PC-9 (cell line): ENCODE measurements around the gene DIRAS1. TPM values are rescaled to one million over a fixed set of nuclear protein-coding genes. Genes with fewer than 3 reads are reported as not detected.
A peak's percentile ranks its signal among the peaks of the same experiment; 100 is the strongest.

ENCODE experiments used
- BruUV-seq: library from RNA; stranded (reverse); fragments of 400-500 nt; replicated peaks from 2 replicates; lab custom pipeline; 2021; lab: Mats Ljungman, UMichigan
- CTCF ChIA-PET: fragments of 300-600 bp; sonication (Branson Sonifier 250); formaldehyde crosslinking; loops from one replicate; lab custom pipeline; 2022; ENCODE audit warnings: antibody characterized with exemption; lab: Charles Lee
- POLR2A ChIA-PET: fragments of 300-600 bp; sonication (Branson Sonifier 250); formaldehyde crosslinking; loops from one replicate; lab custom pipeline; 2022; ENCODE audit warnings: antibody characterized with exemption; ENCODE audit not compliant: unreplicated experiment; lab: Charles Lee
- DNase-seq, 2 experiments: peaks; one replicate each; pipeline versions ENCODE4 v3.0.0 to v3.0.0-alpha.2; 2015 to 2022; ENCODE audit warnings: mixed read lengths in 1 of 2
- H2AFZ ChIP-seq: fragments of 200-600 bp; sonication (generic); 2 replicates; pipeline ENCODE4 v1.8.1; 2017; ENCODE audit warnings: antibody characterized with exemption
- H3F3A ChIP-seq: fragments of 200-600 bp; sonication (generic); 2 replicates; pipeline ENCODE4 v1.8.1; 2017; ENCODE audit warnings: antibody characterized with exemption, mild to moderate bottlenecking, low read depth; ENCODE audit not compliant: insufficient read depth
- H3K27ac ChIP-seq: fragments of 200-600 bp; sonication (generic); 2 replicates; pipeline ENCODE4 v1.6.1; 2016; ENCODE audit warnings: mixed run types
- H3K27me3 ChIP-seq: fragments of 200-600 bp; sonication (generic); 2 replicates; pipeline ENCODE4 v1.6.1; 2016; ENCODE audit warnings: low read depth, mixed run types; ENCODE audit not compliant: insufficient read depth
- H3K36me3 ChIP-seq: fragments of 200-600 bp; sonication (generic); 2 replicates; pipeline ENCODE4 v1.6.1; 2016; ENCODE audit warnings: low read depth, mixed run types
- H3K4me1 ChIP-seq: fragments of 200-600 bp; sonication (generic); replicated peaks from 2 replicates; pipeline ENCODE4 v1.6.1; 2016; ENCODE audit warnings: mixed run types; ENCODE audit not compliant: insufficient read depth
- H3K4me2 ChIP-seq: fragments of 200-600 bp; sonication (generic); 2 replicates; pipeline ENCODE4 v1.6.1; 2017; ENCODE audit warnings: mixed run types
- H3K4me3 ChIP-seq: fragments of 200-600 bp; sonication (generic); 2 replicates; pipeline ENCODE4 v1.6.1; 2016; ENCODE audit warnings: mixed run types
- H3K79me2 ChIP-seq: fragments of 200-600 bp; sonication (generic); 2 replicates; pipeline ENCODE4 v1.6.1; 2017; ENCODE audit warnings: low read depth, mixed run types
- H3K9me2 ChIP-seq: fragments of 200-600 bp; sonication (generic); 2 replicates; pipeline ENCODE4 v1.8.1; 2017; ENCODE audit warnings: mild to moderate bottlenecking; ENCODE audit not compliant: insufficient read depth
- H3K9me3 ChIP-seq: fragments of 200-600 bp; sonication (generic); 2 replicates; pipeline ENCODE4 v1.8.1; 2016; ENCODE audit warnings: low read depth; ENCODE audit not compliant: insufficient read depth
- H4K20me1 ChIP-seq: fragments of 200-600 bp; sonication (generic); 2 replicates; pipeline ENCODE4 v1.8.1; 2017; ENCODE audit not compliant: insufficient read depth
- EZH2 ChIP-seq: fragments of 200-600 bp; sonication (generic); IDR thresholded peaks from 2 replicates; pipeline ENCODE4 v1.8.0; 2017; ENCODE audit warnings: antibody characterized with exemption, low read depth
- intact Hi-C: fragments of 100-400 bp; cut with micrococcal nuclease; formaldehyde crosslinking; loops from one replicate; pipeline ENCODE4 v1.10.0; 2022; ENCODE audit not compliant: unreplicated experiment
- total RNA-seq: library from RNA; stranded (reverse); gene quantifications from 2 replicates; pipeline ENCODE4 v1.2.3, GENCODE V29; 2021
- TF ChIP-seq, protein P1 (sequence below): fragments of 200-600 bp; sonication (generic); conservative IDR thresholded peaks from 2 replicates; pipeline ENCODE4 v1.6.1; 2017; ENCODE audit warnings: mixed run types, antibody characterized with exemption, mild to moderate bottlenecking, moderate library complexity

The DIRAS1 gene
- total RNA-seq, 1 experiment from 2014 or later, result 0.57 TPM

DNA sequence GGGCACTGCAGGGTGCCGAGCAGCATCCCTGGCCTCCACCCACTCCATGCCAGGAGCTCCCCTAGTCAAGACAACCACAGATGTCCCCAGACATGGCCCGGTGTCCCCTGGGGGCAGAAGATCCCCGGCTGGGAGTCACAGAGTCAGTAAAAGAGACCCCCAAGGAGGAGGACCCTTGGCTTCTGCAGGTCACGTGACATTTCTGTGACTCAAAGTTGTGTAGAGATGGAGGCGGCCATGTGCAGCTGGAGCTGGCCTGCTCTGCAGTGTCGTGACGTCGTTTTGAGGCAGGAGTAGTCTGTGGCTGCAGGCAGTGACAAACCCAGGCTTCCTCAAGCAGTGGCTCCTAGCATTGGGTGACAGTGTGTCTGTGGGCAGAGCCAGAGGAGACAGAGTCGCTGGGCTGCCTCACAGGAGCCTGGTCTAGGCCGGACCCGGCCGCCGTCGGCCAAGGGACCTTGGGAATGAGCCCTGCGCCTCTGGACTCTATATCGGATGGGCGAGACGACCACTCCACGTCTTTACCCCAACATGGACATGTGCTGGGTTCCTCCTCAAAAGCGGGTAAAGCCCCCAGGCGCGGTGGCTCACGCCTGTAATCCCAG lies 7.7 kb upstream of the DIRAS1 start:
- no peaks in the 10 kb centered on the region for H3K9me3 ChIP-seq
- H3K79me2 ChIP-seq, result no peaks in the 10 kb centered on the region
- H3K27ac ChIP-seq, result no peak overlapping the region
- no peaks in the 10 kb centered on the region for H4K20me1 ChIP-seq
- BruUV-seq, result no TSS peak
- H3K4me2 ChIP-seq, result no peak overlapping the region
- H3F3A ChIP-seq, result peaks cover 8% of the 10 kb centered on the region; the same call in 1 of the 2 replicates
- peaks cover 18% of the 10 kb centered on the region; the same call in 1 of the 2 replicates for H3K4me1 ChIP-seq
- no peaks in the 10 kb centered on the region for H3K27me3 ChIP-seq
- H2AFZ ChIP-seq, result no peak overlapping the region
- no peak for DNase-seq
- TF ChIP-seq, protein P1, sequence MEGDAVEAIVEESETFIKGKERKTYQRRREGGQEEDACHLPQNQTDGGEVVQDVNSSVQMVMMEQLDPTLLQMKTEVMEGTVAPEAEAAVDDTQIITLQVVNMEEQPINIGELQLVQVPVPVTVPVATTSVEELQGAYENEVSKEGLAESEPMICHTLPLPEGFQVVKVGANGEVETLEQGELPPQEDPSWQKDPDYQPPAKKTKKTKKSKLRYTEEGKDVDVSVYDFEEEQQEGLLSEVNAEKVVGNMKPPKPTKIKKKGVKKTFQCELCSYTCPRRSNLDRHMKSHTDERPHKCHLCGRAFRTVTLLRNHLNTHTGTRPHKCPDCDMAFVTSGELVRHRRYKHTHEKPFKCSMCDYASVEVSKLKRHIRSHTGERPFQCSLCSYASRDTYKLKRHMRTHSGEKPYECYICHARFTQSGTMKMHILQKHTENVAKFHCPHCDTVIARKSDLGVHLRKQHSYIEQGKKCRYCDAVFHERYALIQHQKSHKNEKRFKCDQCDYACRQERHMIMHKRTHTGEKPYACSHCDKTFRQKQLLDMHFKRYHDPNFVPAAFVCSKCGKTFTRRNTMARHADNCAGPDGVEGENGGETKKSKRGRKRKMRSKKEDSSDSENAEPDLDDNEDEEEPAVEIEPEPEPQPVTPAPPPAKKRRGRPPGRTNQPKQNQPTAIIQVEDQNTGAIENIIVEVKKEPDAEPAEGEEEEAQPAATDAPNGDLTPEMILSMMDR, result no peak
- TF ChIP-seq EZH2, result no peak
- no peaks in the 10 kb centered on the region for H3K36me3 ChIP-seq
- POLR2A ChIA-PET, result no interaction called here
- H3K9me2 ChIP-seq, result no peaks in the 10 kb centered on the region
- CTCF ChIA-PET, result no interaction called here
- intact Hi-C loops, result no loop called here
- H3K4me3 ChIP-seq, result no peak overlapping the region

DNA sequence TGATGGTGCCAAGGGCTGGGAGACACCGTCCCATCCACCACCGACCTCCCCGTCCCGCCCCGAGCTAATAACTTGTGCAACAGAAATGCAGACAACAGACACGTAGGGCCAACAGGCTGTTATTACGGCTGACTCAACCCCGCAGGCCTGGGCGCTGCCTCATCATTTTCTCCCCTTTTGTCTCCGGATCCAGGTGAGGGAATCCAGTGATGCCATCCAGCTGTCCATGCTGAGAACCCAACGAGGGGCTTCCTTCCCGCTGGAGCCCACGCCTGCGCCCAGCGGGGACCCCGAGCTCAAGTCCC lies 6.4 kb upstream of the DIRAS1 start:
- H3K36me3 ChIP-seq, result no peaks in the 10 kb centered on the region
- no peaks in the 10 kb centered on the region for H3K27me3 ChIP-seq
- H3K4me1 ChIP-seq, result peaks cover 25% of the 10 kb centered on the region; the same call in 1 of the 2 replicates
- H2AFZ ChIP-seq, result no peak overlapping the region
- POLR2A ChIA-PET, result no interaction called here
- H3K4me3 ChIP-seq, result peak overlapping the region; percentile 35; the same call in 1 of the 2 replicates
- CTCF ChIA-PET, result no interaction called here
- H3K4me2 ChIP-seq, result peak overlapping the region; percentile 68
- H3K79me2 ChIP-seq, result no peaks in the 10 kb centered on the region
- BruUV-seq, result no TSS peak
- intact Hi-C loops, result no loop called here
- H3K9me3 ChIP-seq, result no peaks in the 10 kb centered on the region
- no peak overlapping the region for H3K27ac ChIP-seq
- TF ChIP-seq, protein P1, result no peak
- no peak for TF ChIP-seq EZH2
- peak; percentile 19 to 40 for DNase-seq
- H4K20me1 ChIP-seq, result no peaks in the 10 kb centered on the region
- peaks cover 8% of the 10 kb centered on the region; the same call in 1 of the 2 replicates for H3F3A ChIP-seq
- no peaks in the 10 kb centered on the region for H3K9me2 ChIP-seq

DNA sequence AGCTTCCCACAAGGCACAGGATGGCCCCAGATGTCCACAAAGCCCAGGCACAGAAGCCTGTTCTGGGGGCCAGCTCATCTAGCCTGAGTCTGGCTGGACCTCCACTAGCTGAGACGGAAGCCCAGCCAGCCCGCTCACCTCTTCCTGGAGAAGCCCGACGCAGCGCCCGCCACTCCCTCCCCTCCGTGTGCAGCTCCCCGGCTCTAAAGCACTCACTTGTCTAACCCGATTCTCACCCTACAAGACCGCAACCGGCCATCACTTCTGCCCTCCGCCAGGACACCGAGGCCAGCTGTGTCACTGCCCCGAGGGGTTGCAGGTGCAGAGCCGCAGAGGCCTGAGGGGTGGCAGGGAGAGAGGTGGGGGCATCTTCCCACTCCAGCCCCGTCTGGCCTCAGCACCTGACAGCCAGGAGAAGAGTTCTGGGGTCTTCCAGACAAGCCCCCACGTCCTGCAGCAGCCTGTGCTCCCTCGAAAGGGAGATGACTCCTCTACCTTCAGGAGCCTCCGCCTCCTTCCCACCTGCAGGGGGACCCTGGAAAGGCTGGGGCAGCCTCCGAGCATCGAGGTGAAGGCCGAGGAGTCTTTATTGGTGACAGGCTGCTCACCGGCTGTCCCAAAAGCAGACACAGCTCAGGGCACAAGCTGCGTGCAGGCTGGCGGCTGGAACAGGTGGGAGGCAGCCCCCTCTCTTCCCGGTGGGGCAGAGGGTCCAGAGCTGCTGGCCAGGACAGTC lies 5.9 kb upstream of the DIRAS1 start:
- Histone ChIP-seq H4K20me1 (no peaks in the 10 kb centered on the region), H3K27me3 (peaks cover 3% of the 10 kb centered on the region; the same call in 1 of the 2 replicates), H3K4me1 (peaks cover 25% of the 10 kb centered on the region; the same call in 1 of the 2 replicates), H3K27ac (no peak overlapping the region), H3K4me2 (peak overlapping the region; percentile 68), H2AFZ (no peak overlapping the region), H3K9me2 (no peaks in the 10 kb centered on the region), H3K9me3 (no peaks in the 10 kb centered on the region), H3K4me3 (peak overlapping the region; percentile 35), H3K36me3 (no peaks in the 10 kb centered on the region), H3F3A (peaks cover 8% of the 10 kb centered on the region; the same call in 1 of the 2 replicates), H3K79me2 (no peaks in the 10 kb centered on the region)
- TF ChIP-seq, protein P1, result no peak
- no peak for TF ChIP-seq EZH2
- DNase-seq, result peak; percentile 45 to 76
- ChIA-PET POLR2A (no interaction called here), CTCF (no interaction called here)
- intact Hi-C loops, result no loop called here
- BruUV-seq, result no TSS peak
